IPS-20b (cell line): Measurements from ENCODE around the gene PDE8B.

Experiments
- H3K27ac ChIP-seq: one replicate; pipeline ENCODE4 v1.5.1; 2013; ENCODE audit warnings: low read length
- H3K27me3 ChIP-seq: 2 replicates; pipeline ENCODE4 v1.6.1; 2013; ENCODE audit warnings: mild to moderate bottlenecking, low read length, inconsistent platforms; ENCODE audit not compliant: insufficient read depth
- H3K36me3 ChIP-seq: 2 replicates; pipeline ENCODE4 v1.6.1; 2013; ENCODE audit warnings: low read depth, mild to moderate bottlenecking, inconsistent platforms, low read length, moderate library complexity; ENCODE audit not compliant: insufficient read depth
- H3K4me1 ChIP-seq: 2 replicates; pipeline ENCODE4 v1.6.1; 2013; ENCODE audit warnings: mild to moderate bottlenecking, control low read depth, inconsistent platforms, low read length, moderate library complexity; ENCODE audit not compliant: insufficient read depth
- H3K4me3 ChIP-seq: 2 replicates; pipeline ENCODE4 v1.5.1; 2013; ENCODE audit warnings: mild to moderate bottlenecking, low read length, inconsistent platforms
- H3K9ac ChIP-seq: 2 replicates; pipeline ENCODE4 v1.6.1; 2013; ENCODE audit warnings: low read depth, mild to moderate bottlenecking, inconsistent platforms, low read length, moderate library complexity
- H3K9me3 ChIP-seq: 2 replicates; pipeline ENCODE4 v1.6.1; 2013; ENCODE audit warnings: mild to moderate bottlenecking, low read depth, low read length, inconsistent platforms; ENCODE audit not compliant: insufficient read depth

The PDE8B gene

GRCh38 chr5:77277759-77278158 lies 67.3 kb downstream of the PDE8B start:
- peaks cover 6% of the 10 kb centered on the region; the same call in 1 of the 2 replicates for H3K4me1 ChIP-seq
- no peak overlapping the region for H3K9ac ChIP-seq
- no peaks in the 10 kb centered on the region for H3K36me3 ChIP-seq
- no peak overlapping the region for H3K27ac ChIP-seq
- no peak overlapping the region for H3K4me3 ChIP-seq
- no peaks in the 10 kb centered on the region for H3K27me3 ChIP-seq
- H3K9me3 ChIP-seq, result no peaks in the 10 kb centered on the region

GRCh38 chr5:77280036-77280435 lies 69.6 kb downstream of the PDE8B start:
- peaks cover 6% of the 10 kb centered on the region; the same call in 1 of the 2 replicates for H3K4me1 ChIP-seq
- H3K4me3 ChIP-seq, result no peak overlapping the region
- H3K9me3 ChIP-seq, result no peaks in the 10 kb centered on the region
- H3K36me3 ChIP-seq, result no peaks in the 10 kb centered on the region
- no peaks in the 10 kb centered on the region for H3K27me3 ChIP-seq
- no peak overlapping the region for H3K9ac ChIP-seq
- H3K27ac ChIP-seq, result no peak overlapping the region

- Histone ChIP-seq H3K27me3 (no peaks in the 10 kb centered on the region), H3K9me3 (no peaks in the 10 kb centered on the region), H3K9ac (no peak overlapping the region), H3K27ac (no peak overlapping the region), H3K36me3 (no peaks in the 10 kb centered on the region), H3K4me1 (peaks cover 3% of the 10 kb centered on the region; the same call in 1 of the 2 replicates), H3K4me3 (no peak overlapping the region)
Observed at GRCh38 chr5:77281969-77282336, 71.5 kb downstream of the PDE8B start.

- Histone ChIP-seq H3K27ac (no peak overlapping the region), H3K9me3 (no peaks in the 10 kb centered on the region), H3K4me3 (no peak overlapping the region), H3K9ac (no peak overlapping the region), H3K36me3 (no peaks in the 10 kb centered on the region), H3K27me3 (no peaks in the 10 kb centered on the region), H3K4me1 (no peaks in the 10 kb centered on the region)
Observed at GRCh38 chr5:77282337-77283027, 72.0 kb downstream of the PDE8B start.

- no peaks in the 10 kb centered on the region for H3K27me3 ChIP-seq
- H3K9ac ChIP-seq, result no peak overlapping the region
- H3K9me3 ChIP-seq, result no peaks in the 10 kb centered on the region
- no peak overlapping the region for H3K27ac ChIP-seq
- H3K36me3 ChIP-seq, result no peaks in the 10 kb centered on the region
- H3K4me1 ChIP-seq, result no peaks in the 10 kb centered on the region
- H3K4me3 ChIP-seq, result no peak overlapping the region
Observed at GRCh38 chr5:77285251-77285841, 74.9 kb downstream of the PDE8B start.

- Histone ChIP-seq H3K9me3 (no peaks in the 10 kb centered on the region), H3K9ac (no peak overlapping the region), H3K4me3 (no peak overlapping the region), H3K4me1 (no peaks in the 10 kb centered on the region), H3K27ac (no peak overlapping the region), H3K36me3 (no peaks in the 10 kb centered on the region), H3K27me3 (no peaks in the 10 kb centered on the region)
Observed at GRCh38 chr5:77292026-77292757, 81.7 kb downstream of the PDE8B start.

- Histone ChIP-seq H3K4me3 (no peak overlapping the region), H3K9ac (no peak overlapping the region), H3K27me3 (no peaks in the 10 kb centered on the region), H3K4me1 (no peaks in the 10 kb centered on the region), H3K36me3 (no peaks in the 10 kb centered on the region), H3K9me3 (no peaks in the 10 kb centered on the region), H3K27ac (no peak overlapping the region)
Observed at GRCh38 chr5:77294185-77294584, 83.7 kb downstream of the PDE8B start.

- H3K27ac ChIP-seq, result no peak overlapping the region
- no peak overlapping the region for H3K4me3 ChIP-seq
- no peaks in the 10 kb centered on the region for H3K9me3 ChIP-seq
- H3K27me3 ChIP-seq, result no peaks in the 10 kb centered on the region
- no peak overlapping the region for H3K9ac ChIP-seq
- no peaks in the 10 kb centered on the region for H3K4me1 ChIP-seq
- no peaks in the 10 kb centered on the region for H3K36me3 ChIP-seq
Observed at GRCh38 chr5:77295863-77296378, 85.4 kb downstream of the PDE8B start.

GRCh38 chr5:77298146-77298545 lies 87.7 kb downstream of the PDE8B start:
- Histone ChIP-seq H3K9ac (no peak overlapping the region), H3K4me3 (no peak overlapping the region), H3K9me3 (no peaks in the 10 kb centered on the region), H3K27ac (no peak overlapping the region), H3K4me1 (no peaks in the 10 kb centered on the region), H3K36me3 (no peaks in the 10 kb centered on the region), H3K27me3 (no peaks in the 10 kb centered on the region)

GRCh38 chr5:77300451-77300850 lies 90.0 kb downstream of the PDE8B start:
- Histone ChIP-seq H3K4me1 (no peaks in the 10 kb centered on the region), H3K9me3 (no peaks in the 10 kb centered on the region), H3K9ac (no peak overlapping the region), H3K4me3 (no peak overlapping the region), H3K36me3 (no peaks in the 10 kb centered on the region), H3K27ac (no peak overlapping the region), H3K27me3 (no peaks in the 10 kb centered on the region)

GRCh38 chr5:77301447-77301883 lies 91.0 kb downstream of the PDE8B start:
- Histone ChIP-seq H3K9me3 (no peaks in the 10 kb centered on the region), H3K36me3 (no peaks in the 10 kb centered on the region), H3K9ac (no peak overlapping the region), H3K27me3 (peaks cover 5% of the 10 kb centered on the region; the same call in 1 of the 2 replicates), H3K4me3 (no peak overlapping the region), H3K4me1 (no peaks in the 10 kb centered on the region), H3K27ac (no peak overlapping the region)

- Histone ChIP-seq H3K9me3 (no peaks in the 10 kb centered on the region), H3K36me3 (no peaks in the 10 kb centered on the region), H3K27me3 (peaks cover 11% of the 10 kb centered on the region), H3K9ac (no peak overlapping the region), H3K27ac (no peak overlapping the region), H3K4me1 (no peaks in the 10 kb centered on the region), H3K4me3 (no peak overlapping the region)
Observed at GRCh38 chr5:77302247-77302646, 91.8 kb downstream of the PDE8B start.
